RWPE2 (cell line): ENCODE measurements around the gene STT3B.
A peak's percentile ranks its signal among the peaks of the same experiment; 100 is the strongest.

Experiments
- ATAC-seq: fragments of 200-7000 bp; cut with Tn5 transposase; 3 replicates; pipeline ENCODE4 v1.9.1; 2021; ENCODE audit warnings: low read depth
- DNase-seq: peaks from one replicate; pipeline ENCODE4 v3.0.0-alpha.2; 2020; ENCODE audit warnings: low spot score
- H3K27ac ChIP-seq: fragments of 450-650 bp; 2 replicates; pipeline ENCODE4 v1.5.1; 2017; ENCODE audit warnings: mild to moderate bottlenecking; ENCODE audit not compliant: poor library complexity, severe bottlenecking
- H3K27me3 ChIP-seq: fragments of 250-450 bp; sonication (Bioruptor Pico); 2 replicates; pipeline ENCODE4 v1.5.1; 2021; ENCODE audit warnings: mild to moderate bottlenecking, moderate library complexity; ENCODE audit not compliant: insufficient read depth, poor library complexity, severe bottlenecking
- H3K36me3 ChIP-seq: fragments of 250-450 bp; sonication (Bioruptor Pico); 2 replicates; pipeline ENCODE4 v1.5.1; 2020; ENCODE audit warnings: low read depth, mild to moderate bottlenecking, moderate library complexity
- H3K4me1 ChIP-seq: fragments of 250-450 bp; sonication (Bioruptor Pico); 2 replicates; pipeline ENCODE4 v1.5.1; 2021; ENCODE audit warnings: mild to moderate bottlenecking, moderate library complexity; ENCODE audit not compliant: insufficient read depth, poor library complexity, severe bottlenecking
- H3K4me3 ChIP-seq: fragments of 250-450 bp; sonication (Bioruptor Pico); 2 replicates; pipeline ENCODE4 v1.5.1; 2021; ENCODE audit warnings: mild to moderate bottlenecking, moderate library complexity; ENCODE audit not compliant: severe bottlenecking
- H3K9me3 ChIP-seq: fragments of 250-450 bp; sonication (Bioruptor Pico); 2 replicates; pipeline ENCODE4 v1.5.1; 2021; ENCODE audit warnings: mild to moderate bottlenecking, moderate library complexity; ENCODE audit not compliant: severe bottlenecking
- TF ChIP-seq, protein P1 (sequence below): fragments of 450-650 bp; IDR thresholded peaks from one replicate; pipeline ENCODE4 v1.5.1; 2017; ENCODE audit warnings: mild to moderate bottlenecking, moderate library complexity; ENCODE audit not compliant: poor library complexity, severe bottlenecking

STT3B gene

DNA sequence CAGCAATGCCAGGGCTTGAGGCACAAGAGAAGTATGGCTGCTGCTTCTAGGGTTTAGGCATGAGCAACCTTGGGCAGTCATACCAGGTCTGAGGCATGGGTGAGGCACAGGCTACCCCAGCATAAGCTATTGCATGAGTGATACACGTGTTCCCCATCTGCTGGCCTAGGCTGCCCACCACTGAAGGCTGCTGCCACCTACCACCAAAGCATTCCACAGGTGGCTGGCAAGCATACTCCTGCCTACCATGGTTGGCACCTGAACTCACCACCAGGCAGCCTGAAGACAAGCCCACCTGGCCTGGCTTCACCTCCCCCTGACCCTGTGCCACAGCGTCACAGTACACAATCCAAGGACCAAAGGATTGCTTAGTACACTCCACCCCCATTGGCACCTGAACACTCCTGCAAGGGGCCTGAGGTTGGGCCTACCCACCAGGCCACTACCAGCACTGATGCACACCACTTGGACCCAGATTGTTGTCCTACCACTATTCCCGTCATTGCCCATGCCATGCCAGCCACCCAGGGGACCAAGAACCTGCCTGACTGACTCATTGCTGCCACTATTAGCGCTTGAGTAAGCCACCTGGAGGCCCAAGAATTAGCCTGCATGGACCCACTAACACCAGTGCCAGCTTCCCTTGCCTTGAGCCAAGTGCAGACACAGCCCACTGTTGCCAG lies 115.7 kb downstream of the STT3B start:
- ATAC-seq = peak; percentile 31; the same call in 1 of the 3 replicates
- H3K27me3 ChIP-seq = no peaks in the 10 kb centered on the region
- DNase-seq = no peak
- no peak overlapping the region for H3K4me3 ChIP-seq
- TF ChIP-seq, protein P1, sequence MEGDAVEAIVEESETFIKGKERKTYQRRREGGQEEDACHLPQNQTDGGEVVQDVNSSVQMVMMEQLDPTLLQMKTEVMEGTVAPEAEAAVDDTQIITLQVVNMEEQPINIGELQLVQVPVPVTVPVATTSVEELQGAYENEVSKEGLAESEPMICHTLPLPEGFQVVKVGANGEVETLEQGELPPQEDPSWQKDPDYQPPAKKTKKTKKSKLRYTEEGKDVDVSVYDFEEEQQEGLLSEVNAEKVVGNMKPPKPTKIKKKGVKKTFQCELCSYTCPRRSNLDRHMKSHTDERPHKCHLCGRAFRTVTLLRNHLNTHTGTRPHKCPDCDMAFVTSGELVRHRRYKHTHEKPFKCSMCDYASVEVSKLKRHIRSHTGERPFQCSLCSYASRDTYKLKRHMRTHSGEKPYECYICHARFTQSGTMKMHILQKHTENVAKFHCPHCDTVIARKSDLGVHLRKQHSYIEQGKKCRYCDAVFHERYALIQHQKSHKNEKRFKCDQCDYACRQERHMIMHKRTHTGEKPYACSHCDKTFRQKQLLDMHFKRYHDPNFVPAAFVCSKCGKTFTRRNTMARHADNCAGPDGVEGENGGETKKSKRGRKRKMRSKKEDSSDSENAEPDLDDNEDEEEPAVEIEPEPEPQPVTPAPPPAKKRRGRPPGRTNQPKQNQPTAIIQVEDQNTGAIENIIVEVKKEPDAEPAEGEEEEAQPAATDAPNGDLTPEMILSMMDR = no peak
- H3K9me3 ChIP-seq = peaks cover 2% of the 10 kb centered on the region
- H3K4me1 ChIP-seq = no peaks in the 10 kb centered on the region
- H3K36me3 ChIP-seq = peaks cover 36% of the 10 kb centered on the region
- no peak overlapping the region for H3K27ac ChIP-seq

DNA sequence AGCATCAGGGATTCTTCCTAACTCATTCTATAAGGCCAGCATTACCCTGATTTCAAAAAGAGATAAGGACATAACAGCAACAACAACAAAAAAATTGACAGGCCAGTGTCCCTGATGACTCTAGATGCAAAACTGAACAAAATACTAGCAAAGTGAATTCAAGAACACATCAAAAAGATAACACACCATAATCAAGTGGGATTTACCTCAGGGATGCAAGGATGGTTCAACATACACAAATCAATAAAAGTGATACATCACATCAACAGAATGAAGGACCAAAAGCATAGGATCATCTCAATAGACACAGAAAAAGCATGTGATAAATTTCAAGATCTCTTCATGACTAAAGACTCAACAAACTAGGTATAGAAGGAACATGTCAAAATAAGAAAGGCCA lies 119.6 kb downstream of the STT3B start:
- DNase-seq (no peak), ATAC-seq (no peak)
- Histone ChIP-seq H3K36me3 (peaks cover 53% of the 10 kb centered on the region), H3K27ac (no peak overlapping the region), H3K4me3 (no peak overlapping the region), H3K4me1 (no peaks in the 10 kb centered on the region), H3K9me3 (peaks cover 10% of the 10 kb centered on the region), H3K27me3 (no peaks in the 10 kb centered on the region)
- TF ChIP-seq, protein P1 = no peak

DNA sequence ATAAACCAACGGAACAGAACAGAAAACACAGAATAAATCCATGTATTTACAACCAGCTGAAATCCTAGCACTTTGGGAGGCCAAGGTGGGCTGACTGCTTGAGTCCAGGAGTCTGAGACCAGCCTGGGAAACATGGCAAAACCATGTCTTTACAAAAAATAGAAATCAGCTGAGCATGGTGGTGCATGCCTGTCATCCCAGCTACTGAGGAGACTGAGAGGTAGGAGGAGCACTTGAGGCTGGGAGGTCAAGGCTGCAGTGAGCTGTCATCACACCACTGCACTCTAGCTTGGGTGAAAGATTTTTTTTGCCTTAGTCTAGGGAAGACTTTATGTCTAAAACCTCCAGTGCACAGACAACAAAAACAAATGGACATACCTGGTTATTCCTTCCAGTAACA lies 120.7 kb downstream of the STT3B start:
- Histone ChIP-seq H3K4me1 (no peaks in the 10 kb centered on the region), H3K27ac (no peak overlapping the region), H3K4me3 (no peak overlapping the region), H3K9me3 (peaks cover 10% of the 10 kb centered on the region), H3K27me3 (no peaks in the 10 kb centered on the region), H3K36me3 (peaks cover 58% of the 10 kb centered on the region)
- TF ChIP-seq, protein P1 = no peak
- DNase-seq (no peak), ATAC-seq (no peak)

DNA sequence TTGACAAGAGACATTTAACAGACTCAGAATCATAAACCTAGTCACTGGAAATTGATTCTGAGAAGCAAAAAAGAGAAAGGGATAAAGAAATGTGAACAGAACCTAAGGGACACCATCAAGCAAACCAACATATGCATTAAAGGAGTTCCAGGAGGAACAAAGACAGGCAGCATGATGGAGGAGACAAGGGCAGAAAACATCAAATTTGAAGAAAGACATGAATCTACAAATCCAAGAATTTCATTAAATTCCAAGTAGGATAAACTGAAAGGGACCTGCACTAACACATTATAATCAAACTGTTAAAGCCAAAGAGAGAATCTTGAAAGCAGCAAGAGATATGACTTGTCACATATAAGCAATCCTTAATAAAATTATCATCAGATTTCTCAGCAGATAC lies 122.3 kb downstream of the STT3B start:
- peaks cover 10% of the 10 kb centered on the region for H3K9me3 ChIP-seq
- ATAC-seq = no peak
- H3K27ac ChIP-seq = no peak overlapping the region
- no peaks in the 10 kb centered on the region for H3K27me3 ChIP-seq
- H3K4me1 ChIP-seq = no peaks in the 10 kb centered on the region
- no peak overlapping the region for H3K4me3 ChIP-seq
- TF ChIP-seq, protein P1 = no peak
- no peak for DNase-seq
- H3K36me3 ChIP-seq = peaks cover 60% of the 10 kb centered on the region

DNA sequence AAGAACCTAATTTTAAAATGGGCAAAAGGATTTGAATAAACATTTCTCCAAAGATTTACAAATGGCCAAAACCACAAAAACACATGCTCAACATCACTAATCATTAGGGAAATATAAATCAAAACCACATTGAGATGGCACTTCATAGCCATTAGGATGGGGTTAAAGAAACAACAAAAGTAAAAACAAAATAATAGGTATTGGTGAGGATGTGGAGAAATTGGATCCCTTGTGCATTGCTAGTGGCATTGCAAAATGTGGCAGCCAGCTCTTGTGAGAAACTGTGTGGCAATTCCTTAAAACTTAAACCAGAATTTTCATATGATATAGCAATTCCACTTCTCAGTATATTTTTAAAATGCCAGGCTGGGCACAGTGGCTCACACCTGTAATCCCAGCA lies 126.5 kb downstream of the STT3B start:
- no peak overlapping the region for H3K4me3 ChIP-seq
- no peak for ATAC-seq
- no peaks in the 10 kb centered on the region for H3K27me3 ChIP-seq
- TF ChIP-seq, protein P1 = no peak
- H3K36me3 ChIP-seq = peaks cover 74% of the 10 kb centered on the region
- no peak overlapping the region for H3K27ac ChIP-seq
- no peak for DNase-seq
- no peaks in the 10 kb centered on the region for H3K4me1 ChIP-seq
- peaks cover 7% of the 10 kb centered on the region for H3K9me3 ChIP-seq
